Gastroesophageal sphincter (tissue), 4 donors: ENCODE data around the gene EPHA3. TPM values are rescaled to one million over a fixed set of nuclear protein-coding genes. Genes with fewer than 3 reads are reported as not detected.

Source experiments
- ATAC-seq: fragments of 150-250 bp; one replicate; pipeline ENCODE4 v1.9.1; 2016; ENCODE audit warnings: mild to moderate bottlenecking, moderate library complexity
- H3K27ac ChIP-seq, 4 donors: fragments of 200-600 bp; sonication (generic) in 3 of 4; 1 replicate in 3 of 4; 2 replicates in 1 of 4; pipeline ENCODE4 v1.5.1; 2016 to 2019
- H3K27me3 ChIP-seq: fragments of 200-600 bp; sonication (generic); one replicate; pipeline ENCODE4 v1.5.1; 2019
- H3K36me3 ChIP-seq, 2 donors: fragments of 200-600 bp; sonication (generic); one replicate each; pipeline ENCODE4 v1.5.1; 2019; ENCODE audit warnings: control low read depth in 1 of 2
- H3K4me1 ChIP-seq, 3 donors: fragments of 200-600 bp; sonication (generic); 1 replicate in 2 of 3; 2 replicates in 1 of 3; pipeline ENCODE4 v1.5.1; 2016 to 2019; ENCODE audit warnings: control low read depth in 2 of 3
- H3K4me3 ChIP-seq, 2 donors: fragments of 200-600 bp; sonication (generic); one replicate each; pipeline ENCODE4 v1.5.1; 2019; ENCODE audit warnings: mild to moderate bottlenecking in 1 of 2, moderate library complexity in 1 of 2
- H3K9me3 ChIP-seq, 3 donors: fragments of 200-600 bp; sonication (generic); one replicate each; pipeline ENCODE4 v1.5.1; 2017 to 2019; ENCODE audit warnings: control low read depth in 2 of 3
- EP300 ChIP-seq: sonication (generic); formaldehyde crosslinking; IDR thresholded peaks from one replicate; pipeline ENCODE4 v1.6.1; 2017; ENCODE audit warnings: antibody characterized with exemption, mild to moderate bottlenecking
- POLR2A ChIP-seq, 2 donors: fragments of 450-650 bp; IDR thresholded peaks; one replicate each; pipeline ENCODE4 v1.6.1; 2017; ENCODE audit warnings: antibody characterized with exemption in 2 of 2, mild to moderate bottlenecking in 2 of 2, moderate library complexity in 1 of 2
- POLR2AphosphoS5 ChIP-seq: sonication (generic); formaldehyde crosslinking; IDR thresholded peaks from one replicate; pipeline ENCODE4 v1.6.1; 2017; ENCODE audit warnings: antibody characterized with exemption
- WGBS, 2 donors: methylation state at CpG; one replicate each; pipeline ENCODE4 v1.1.5; 2018; ENCODE audit warnings: low coverage in 1 of 2; 5-methylcytosine and 5-hydroxymethylcytosine counted together
- total RNA-seq, 4 donors: library from RNA; depleted of rRNA; stranded (reverse); fragments of >200 nt; gene quantifications; one replicate each; pipeline ENCODE4 v1.1.0, GENCODE V29; 2016
- TF ChIP-seq, protein P1 (sequence below), 4 experiments: fragments of 200-600 bp in 2 of 4; fragments of 450-650 bp in 2 of 4; sonication (generic) in 1 of 4; IDR thresholded peaks; one replicate each; pipeline ENCODE4 v1.5.1; 2017 to 2019; ENCODE audit warnings: antibody characterized with exemption in 4 of 4, mild to moderate bottlenecking in 2 of 4, moderate library complexity in 2 of 4

The EPHA3 gene
- total RNA-seq, 4 donors from 2014 or later, result 9.3 to 20.4 (median 15.9) TPM

GRCh38 chr3:89256882-89257281, 149.5 kb downstream of the EPHA3 start:
- Histone ChIP-seq H3K4me3 (no peak overlapping the region), H3K36me3 (no peaks in the 10 kb centered on the region), H3K27ac (no peak overlapping the region), H3K9me3 (no peaks in the 10 kb centered on the region), H3K4me1 (no peaks in the 10 kb centered on the region), H3K27me3 (no peaks in the 10 kb centered on the region)
- no peak for TF ChIP-seq EP300
- TF ChIP-seq, protein P1, sequence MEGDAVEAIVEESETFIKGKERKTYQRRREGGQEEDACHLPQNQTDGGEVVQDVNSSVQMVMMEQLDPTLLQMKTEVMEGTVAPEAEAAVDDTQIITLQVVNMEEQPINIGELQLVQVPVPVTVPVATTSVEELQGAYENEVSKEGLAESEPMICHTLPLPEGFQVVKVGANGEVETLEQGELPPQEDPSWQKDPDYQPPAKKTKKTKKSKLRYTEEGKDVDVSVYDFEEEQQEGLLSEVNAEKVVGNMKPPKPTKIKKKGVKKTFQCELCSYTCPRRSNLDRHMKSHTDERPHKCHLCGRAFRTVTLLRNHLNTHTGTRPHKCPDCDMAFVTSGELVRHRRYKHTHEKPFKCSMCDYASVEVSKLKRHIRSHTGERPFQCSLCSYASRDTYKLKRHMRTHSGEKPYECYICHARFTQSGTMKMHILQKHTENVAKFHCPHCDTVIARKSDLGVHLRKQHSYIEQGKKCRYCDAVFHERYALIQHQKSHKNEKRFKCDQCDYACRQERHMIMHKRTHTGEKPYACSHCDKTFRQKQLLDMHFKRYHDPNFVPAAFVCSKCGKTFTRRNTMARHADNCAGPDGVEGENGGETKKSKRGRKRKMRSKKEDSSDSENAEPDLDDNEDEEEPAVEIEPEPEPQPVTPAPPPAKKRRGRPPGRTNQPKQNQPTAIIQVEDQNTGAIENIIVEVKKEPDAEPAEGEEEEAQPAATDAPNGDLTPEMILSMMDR (IDR thresholded peaks at IDR 0.05), result no peak
- no peak for TF ChIP-seq POLR2A (IDR thresholded peaks at IDR 0.05)
- no peak for TF ChIP-seq POLR2AphosphoS5
- ATAC-seq, result no peak
- WGBS, 2 donors, result 82 to 85% methylated on average over 2 of the region's 2 CpGs

GRCh38 chr3:89260721-89261120, 153.3 kb downstream of the EPHA3 start:
- Histone ChIP-seq H3K27me3 (no peaks in the 10 kb centered on the region), H3K36me3 (no peaks in the 10 kb centered on the region), H3K4me1 (no peaks in the 10 kb centered on the region), H3K27ac (no peak overlapping the region), H3K4me3 (no peak overlapping the region), H3K9me3 (no peaks in the 10 kb centered on the region)
- TF ChIP-seq POLR2AphosphoS5 (no peak), EP300 (no peak), POLR2A (IDR thresholded peaks at IDR 0.05) (no peak)
- TF ChIP-seq, protein P1 (IDR thresholded peaks at IDR 0.05), result no peak
- ATAC-seq, result no peak
- WGBS, 2 donors, result 63 to 80% methylated on average over 1 of the region's 1 CpG

- H3K36me3 ChIP-seq, result no peaks in the 10 kb centered on the region
- ATAC-seq, result no peak
- H3K4me3 ChIP-seq, result no peak overlapping the region
- no peaks in the 10 kb centered on the region for H3K4me1 ChIP-seq
- WGBS, 2 donors, result 92 to 97% methylated on average over 4 of the region's 4 CpGs
- H3K9me3 ChIP-seq, result no peaks in the 10 kb centered on the region
- no peak overlapping the region for H3K27ac ChIP-seq
- no peak for TF ChIP-seq POLR2AphosphoS5
- no peak for TF ChIP-seq EP300
- TF ChIP-seq POLR2A (IDR thresholded peaks at IDR 0.05), result no peak
- TF ChIP-seq, protein P1 (IDR thresholded peaks at IDR 0.05), result no peak
- no peaks in the 10 kb centered on the region for H3K27me3 ChIP-seq
These were observed 154.3 kb downstream of the EPHA3 start for GRCh38 chr3:89261673-89262072.

DNA sequence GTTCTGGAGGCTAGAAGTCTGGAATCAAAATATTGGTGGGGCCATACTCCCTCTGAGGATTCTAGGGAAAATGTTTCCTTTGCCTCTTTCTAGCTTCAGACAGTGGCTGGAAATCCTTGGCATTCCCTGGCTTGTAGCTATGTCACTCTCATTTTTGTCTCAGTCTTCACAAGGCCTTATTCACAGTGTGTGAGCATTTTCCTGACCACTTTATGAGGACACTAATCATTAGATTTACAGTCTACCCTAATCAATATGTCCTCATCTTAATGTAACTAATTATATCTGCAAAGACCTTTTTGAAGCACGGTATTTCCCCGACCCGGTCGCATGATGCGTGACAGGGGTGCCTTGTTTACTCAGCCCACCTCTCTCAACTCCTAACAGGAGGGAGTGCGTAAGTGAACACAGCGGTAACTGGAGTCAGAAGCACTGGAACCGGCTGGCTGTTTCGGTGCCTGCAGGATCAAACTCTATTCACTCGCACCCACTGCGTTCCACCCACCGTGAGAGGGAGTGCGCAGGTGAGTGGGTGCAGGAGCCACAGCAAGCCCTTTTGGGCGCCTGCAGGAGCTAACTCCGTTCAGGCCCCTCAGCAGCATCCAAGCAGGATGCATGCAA, 155.0 kb downstream of the EPHA3 start:
- H3K4me3 ChIP-seq, result no peak overlapping the region
- no peaks in the 10 kb centered on the region for H3K36me3 ChIP-seq
- no peaks in the 10 kb centered on the region for H3K9me3 ChIP-seq
- TF ChIP-seq, protein P1 (IDR thresholded peaks at IDR 0.05), result no peak
- TF ChIP-seq POLR2A (IDR thresholded peaks at IDR 0.05) (no peak), POLR2AphosphoS5 (no peak), EP300 (no peak)
- no peak overlapping the region for H3K27ac ChIP-seq
- H3K27me3 ChIP-seq, result no peaks in the 10 kb centered on the region
- H3K4me1 ChIP-seq, result no peaks in the 10 kb centered on the region
- ATAC-seq, result no peak
- 94 to 95% methylated on average over 4 to 13 of the region's 15 CpGs for WGBS, 2 donors

DNA sequence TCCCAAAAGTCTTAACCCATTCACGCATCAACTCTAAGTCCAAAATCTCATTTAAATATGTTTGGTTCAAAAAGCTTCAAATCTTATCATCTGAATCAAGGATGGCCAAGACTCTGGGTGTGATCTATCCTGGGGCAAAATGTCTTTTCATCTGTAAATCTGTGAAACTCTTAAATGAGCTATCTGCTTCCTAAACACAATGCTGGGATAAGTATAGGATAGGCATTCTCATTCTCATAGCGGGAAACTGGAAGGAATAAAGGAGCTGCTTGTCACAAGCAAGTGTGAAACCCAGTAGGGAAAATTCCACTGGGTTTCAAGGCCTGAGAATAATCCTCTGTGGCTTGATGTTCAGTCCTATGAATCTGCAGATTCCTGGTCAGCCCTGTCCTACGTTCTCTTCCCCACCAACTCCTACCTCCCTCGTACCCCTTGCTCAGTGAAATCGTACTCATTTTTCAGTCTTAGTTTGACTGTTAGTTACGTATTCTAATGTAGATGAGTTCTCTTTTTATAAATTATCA, 156.7 kb downstream of the EPHA3 start:
- no peaks in the 10 kb centered on the region for H3K36me3 ChIP-seq
- WGBS, 2 donors, result 80 to 84% methylated on average over 5 to 6 of the region's 6 CpGs
- TF ChIP-seq EP300, result no peak
- TF ChIP-seq, protein P1 (IDR thresholded peaks at IDR 0.05), result no peak
- no peak for ATAC-seq
- no peaks in the 10 kb centered on the region for H3K9me3 ChIP-seq
- no peak overlapping the region for H3K4me3 ChIP-seq
- H3K27me3 ChIP-seq, result no peaks in the 10 kb centered on the region
- H3K4me1 ChIP-seq, result no peaks in the 10 kb centered on the region
- H3K27ac ChIP-seq, result no peak overlapping the region
